Panc1 (cell line): ENCODE measurements around the gene TJP2. TPM values are rescaled to one million over a fixed set of nuclear protein-coding genes. Genes with fewer than 3 reads are reported as not detected.

ENCODE experiments used
- ATAC-seq: fragments of 200-7000 bp; cut with Tn5 transposase; 2 replicates; pipeline ENCODE4 v1.9.1; 2020; ENCODE audit warnings: mild to moderate bottlenecking, moderate library complexity
- BruUV-seq: library from RNA; stranded (reverse); fragments of 400-500 nt; replicated peaks from 2 replicates; lab custom pipeline; 2021; lab: Mats Ljungman, UMichigan
- CTCF ChIA-PET: fragments of 300-600 bp; sonication (Branson Sonifier 250); formaldehyde crosslinking; loops from one replicate; lab custom pipeline; 2022; ENCODE audit warnings: antibody characterized with exemption; lab: Charles Lee
- POLR2A ChIA-PET: fragments of 300-600 bp; sonication (Branson Sonifier 250); formaldehyde crosslinking; loops from one replicate; lab custom pipeline; 2022; ENCODE audit warnings: antibody characterized with exemption; lab: Charles Lee
- DNase-seq: peaks from one replicate; pipeline ENCODE4 v3.0.0-alpha.2; 2010; ENCODE audit warnings: low read depth, low spot score
- H3K27ac ChIP-seq: 2 replicates; pipeline ENCODE4 v1.5.1; 2011; ENCODE audit warnings: mild to moderate bottlenecking, low read length, inconsistent platforms
- H3K27me3 ChIP-seq: fragments of 200-500 bp; sonication (Bioruptor generic); 2 replicates; pipeline ENCODE4 v1.6.0; 2014; ENCODE audit warnings: low read length, inconsistent platforms; ENCODE audit not compliant: control insufficient read depth, insufficient read depth
- H3K36me3 ChIP-seq: fragments of 200-500 bp; sonication (Bioruptor generic); 2 replicates; pipeline ENCODE4 v1.5.1; 2014; ENCODE audit warnings: inconsistent platforms, mild to moderate bottlenecking, low read length, moderate library complexity; ENCODE audit not compliant: control insufficient read depth, insufficient read depth
- H3K4me1 ChIP-seq: 2 replicates; pipeline ENCODE4 v1.5.1; 2011; ENCODE audit warnings: inconsistent platforms, mild to moderate bottlenecking, low read length, moderate library complexity; ENCODE audit not compliant: control insufficient read depth, insufficient read depth
- H3K4me3 ChIP-seq, 2 experiments: 2 replicates each; pipeline ENCODE4 v1.5.1; 2011 to 2012; ENCODE audit warnings: low read depth in 2 of 2, low read length in 2 of 2, mild to moderate bottlenecking in 2 of 2, inconsistent platforms in 1 of 2, moderate library complexity in 1 of 2
- H3K9me3 ChIP-seq: fragments of 200-500 bp; sonication (Bioruptor generic); 2 replicates; pipeline ENCODE4 v1.5.1; 2014; ENCODE audit warnings: low read depth, mild to moderate bottlenecking, inconsistent platforms, low read length, moderate library complexity; ENCODE audit not compliant: control insufficient read depth, insufficient read depth
- POLR2AphosphoS5 ChIP-seq: IDR thresholded peaks from 2 replicates; pipeline ENCODE4 v1.6.1; 2012; ENCODE audit warnings: mild to moderate bottlenecking, low read depth, low read length, moderate library complexity
- SIN3A ChIP-seq: IDR thresholded peaks from 2 replicates; pipeline ENCODE4 v1.6.1; 2012; ENCODE audit warnings: low read depth, mild to moderate bottlenecking, low read length, moderate library complexity, borderline replicate concordance; ENCODE audit not compliant: insufficient read depth
- TCF7L2 ChIP-seq: IDR thresholded peaks from 2 replicates; pipeline ENCODE4 v1.6.1; 2011; ENCODE audit warnings: mild to moderate bottlenecking, low read depth, low read length, inconsistent platforms
- in situ Hi-C: cut with HindIII; loops from 2 replicates; pipeline ENCODE4 v1.10.0; 2016; ENCODE audit warnings: low sequenced_read_pairs, low pct_unique_long_range_greater_than_20kb
- intact Hi-C: fragments of 100-400 bp; cut with micrococcal nuclease; formaldehyde crosslinking; loops from one replicate; pipeline ENCODE4 v1.10.0; 2022; ENCODE audit not compliant: unreplicated experiment
- total RNA-seq: library from RNA; stranded (reverse); gene quantifications from one replicate; pipeline ENCODE4 v1.2.1, GENCODE V29; 2021; ENCODE audit not compliant: unreplicated experiment
- TF ChIP-seq, protein P1 (sequence below), 2 experiments: IDR thresholded peaks; 2 replicates each; pipeline ENCODE4 v1.6.1; 2011 to 2012; ENCODE audit warnings: low read depth in 2 of 2, control low read depth in 1 of 2, low read length in 1 of 2, mild to moderate bottlenecking in 1 of 2, moderate library complexity in 1 of 2; ENCODE audit not compliant: insufficient read depth in 1 of 2
- TF ChIP-seq, protein P2 (sequence below): fragments of 450-650 bp; IDR thresholded peaks from 2 replicates; pipeline ENCODE4 v1.5.1; 2017; ENCODE audit warnings: mild to moderate bottlenecking

TJP2 gene
- total RNA-seq, 1 experiment from 2014 or later, result 40.2 TPM

DNA sequence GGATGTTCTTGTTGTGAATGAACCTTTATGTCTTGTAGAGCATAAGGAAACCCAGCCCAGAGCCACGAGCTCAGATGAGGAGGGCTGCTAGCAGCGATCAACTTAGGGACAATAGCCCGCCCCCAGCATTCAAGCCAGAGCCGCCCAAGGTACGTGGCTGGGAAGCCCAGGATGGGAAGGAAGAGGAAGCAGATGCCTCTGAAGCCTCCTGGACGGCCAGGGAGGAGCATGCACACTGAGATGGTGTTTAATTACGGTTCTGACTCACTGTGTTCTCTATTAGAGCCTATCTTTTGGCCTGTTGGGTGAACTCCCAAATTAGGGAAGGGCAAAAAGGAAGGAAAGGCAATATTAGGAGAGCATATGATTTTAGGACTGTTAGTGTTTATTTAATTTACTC, 75.3 kb downstream of the TJP2 start:
- CTCF ChIA-PET, result no interaction called here
- TF ChIP-seq, protein P1, sequence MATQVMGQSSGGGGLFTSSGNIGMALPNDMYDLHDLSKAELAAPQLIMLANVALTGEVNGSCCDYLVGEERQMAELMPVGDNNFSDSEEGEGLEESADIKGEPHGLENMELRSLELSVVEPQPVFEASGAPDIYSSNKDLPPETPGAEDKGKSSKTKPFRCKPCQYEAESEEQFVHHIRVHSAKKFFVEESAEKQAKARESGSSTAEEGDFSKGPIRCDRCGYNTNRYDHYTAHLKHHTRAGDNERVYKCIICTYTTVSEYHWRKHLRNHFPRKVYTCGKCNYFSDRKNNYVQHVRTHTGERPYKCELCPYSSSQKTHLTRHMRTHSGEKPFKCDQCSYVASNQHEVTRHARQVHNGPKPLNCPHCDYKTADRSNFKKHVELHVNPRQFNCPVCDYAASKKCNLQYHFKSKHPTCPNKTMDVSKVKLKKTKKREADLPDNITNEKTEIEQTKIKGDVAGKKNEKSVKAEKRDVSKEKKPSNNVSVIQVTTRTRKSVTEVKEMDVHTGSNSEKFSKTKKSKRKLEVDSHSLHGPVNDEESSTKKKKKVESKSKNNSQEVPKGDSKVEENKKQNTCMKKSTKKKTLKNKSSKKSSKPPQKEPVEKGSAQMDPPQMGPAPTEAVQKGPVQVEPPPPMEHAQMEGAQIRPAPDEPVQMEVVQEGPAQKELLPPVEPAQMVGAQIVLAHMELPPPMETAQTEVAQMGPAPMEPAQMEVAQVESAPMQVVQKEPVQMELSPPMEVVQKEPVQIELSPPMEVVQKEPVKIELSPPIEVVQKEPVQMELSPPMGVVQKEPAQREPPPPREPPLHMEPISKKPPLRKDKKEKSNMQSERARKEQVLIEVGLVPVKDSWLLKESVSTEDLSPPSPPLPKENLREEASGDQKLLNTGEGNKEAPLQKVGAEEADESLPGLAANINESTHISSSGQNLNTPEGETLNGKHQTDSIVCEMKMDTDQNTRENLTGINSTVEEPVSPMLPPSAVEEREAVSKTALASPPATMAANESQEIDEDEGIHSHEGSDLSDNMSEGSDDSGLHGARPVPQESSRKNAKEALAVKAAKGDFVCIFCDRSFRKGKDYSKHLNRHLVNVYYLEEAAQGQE (IDR thresholded peaks at IDR 0.05; ENCODE audit: insufficient read depth in 1 of 2, low read depth in 2 of 2, low read length in 1 of 2), result no peak
- TF ChIP-seq POLR2AphosphoS5, result no peak
- DNase-seq (no peak), ATAC-seq (no peak)
- intact Hi-C loops, result no loop called here
- Histone ChIP-seq H3K9me3 (no peaks in the 10 kb centered on the region), H3K4me3 (no peak overlapping the region), H3K27me3 (no peaks in the 10 kb centered on the region), H3K4me1 (no peaks in the 10 kb centered on the region), H3K36me3 (no peaks in the 10 kb centered on the region), H3K27ac (no peak overlapping the region)
- POLR2A ChIA-PET, result no interaction called here
- in situ Hi-C loops, result no loop called here
- BruUV-seq, result no TSS peak

DNA sequence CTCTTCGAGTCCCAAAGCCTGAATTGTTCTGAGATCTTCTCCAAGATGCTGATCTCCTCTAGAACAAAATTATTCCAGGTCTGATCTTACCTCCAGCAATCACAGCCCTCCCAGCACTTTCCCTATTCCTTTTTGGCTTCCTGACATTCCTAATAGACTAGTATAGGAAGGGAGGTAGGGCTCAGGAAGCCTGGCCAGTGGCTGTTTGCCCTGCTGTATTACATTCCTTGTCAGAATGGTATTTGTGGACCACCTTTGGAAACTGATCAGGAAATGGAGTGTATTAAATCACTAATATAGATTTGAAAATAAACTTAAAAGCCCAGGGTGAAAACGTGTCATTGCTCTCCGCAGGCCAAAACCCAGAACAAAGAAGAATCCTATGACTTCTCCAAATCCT, 76.6 kb downstream of the TJP2 start:
- H3K4me3 ChIP-seq, result no peak overlapping the region
- DNase-seq (no peak), ATAC-seq (no peak)
- no peaks in the 10 kb centered on the region for H3K9me3 ChIP-seq
- ChIA-PET POLR2A (no interaction called here), CTCF (no interaction called here)
- intact Hi-C loops, result no loop called here
- no peaks in the 10 kb centered on the region for H3K4me1 ChIP-seq
- TF ChIP-seq TCF7L2 (no peak), SIN3A (no peak)
- in situ Hi-C loops, result no loop called here
- no peak overlapping the region for H3K27ac ChIP-seq
- no TSS peak for BruUV-seq
- H3K36me3 ChIP-seq, result no peaks in the 10 kb centered on the region
- no peaks in the 10 kb centered on the region for H3K27me3 ChIP-seq

DNA sequence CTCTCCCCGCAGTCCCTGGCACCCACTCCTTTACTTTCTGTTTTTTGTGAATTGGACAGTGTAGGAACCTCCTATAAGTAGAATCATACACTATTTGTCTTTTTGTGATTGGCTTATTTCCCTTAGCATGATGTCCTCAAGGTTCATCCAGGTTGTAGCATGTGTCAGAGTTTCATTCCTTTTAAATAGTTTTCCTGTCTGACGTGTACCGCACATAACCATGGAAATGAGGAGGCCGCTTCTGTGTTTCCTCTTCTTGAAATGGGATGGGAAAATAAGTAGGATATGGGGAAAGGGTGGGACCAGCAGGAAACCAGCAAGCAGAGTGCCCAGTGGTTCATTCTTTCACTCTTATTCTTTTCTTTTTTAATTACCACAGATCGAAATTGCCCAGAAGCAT, 78.4 kb downstream of the TJP2 start:
- no TSS peak for BruUV-seq
- ChIA-PET CTCF (no interaction called here), POLR2A (no interaction called here)
- Histone ChIP-seq H3K36me3 (no peaks in the 10 kb centered on the region), H3K27ac (no peak overlapping the region), H3K27me3 (no peaks in the 10 kb centered on the region), H3K4me3 (no peak overlapping the region), H3K9me3 (no peaks in the 10 kb centered on the region), H3K4me1 (no peaks in the 10 kb centered on the region)
- in situ Hi-C loops, result no loop called here
- ATAC-seq, result no peak
- no peak for DNase-seq
- no peak for TF ChIP-seq SIN3A
- TF ChIP-seq, protein P1 (IDR thresholded peaks at IDR 0.05; ENCODE audit: insufficient read depth in 1 of 2, low read depth in 2 of 2, low read length in 1 of 2), result no peak
- TF ChIP-seq POLR2AphosphoS5, result no peak
- TF ChIP-seq TCF7L2, result no peak
- TF ChIP-seq, protein P2, sequence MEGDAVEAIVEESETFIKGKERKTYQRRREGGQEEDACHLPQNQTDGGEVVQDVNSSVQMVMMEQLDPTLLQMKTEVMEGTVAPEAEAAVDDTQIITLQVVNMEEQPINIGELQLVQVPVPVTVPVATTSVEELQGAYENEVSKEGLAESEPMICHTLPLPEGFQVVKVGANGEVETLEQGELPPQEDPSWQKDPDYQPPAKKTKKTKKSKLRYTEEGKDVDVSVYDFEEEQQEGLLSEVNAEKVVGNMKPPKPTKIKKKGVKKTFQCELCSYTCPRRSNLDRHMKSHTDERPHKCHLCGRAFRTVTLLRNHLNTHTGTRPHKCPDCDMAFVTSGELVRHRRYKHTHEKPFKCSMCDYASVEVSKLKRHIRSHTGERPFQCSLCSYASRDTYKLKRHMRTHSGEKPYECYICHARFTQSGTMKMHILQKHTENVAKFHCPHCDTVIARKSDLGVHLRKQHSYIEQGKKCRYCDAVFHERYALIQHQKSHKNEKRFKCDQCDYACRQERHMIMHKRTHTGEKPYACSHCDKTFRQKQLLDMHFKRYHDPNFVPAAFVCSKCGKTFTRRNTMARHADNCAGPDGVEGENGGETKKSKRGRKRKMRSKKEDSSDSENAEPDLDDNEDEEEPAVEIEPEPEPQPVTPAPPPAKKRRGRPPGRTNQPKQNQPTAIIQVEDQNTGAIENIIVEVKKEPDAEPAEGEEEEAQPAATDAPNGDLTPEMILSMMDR, result no peak
- intact Hi-C loops, result no loop called here
